ENCODE measurements around the gene SMAP1.

SMAP1 gene

DNA sequence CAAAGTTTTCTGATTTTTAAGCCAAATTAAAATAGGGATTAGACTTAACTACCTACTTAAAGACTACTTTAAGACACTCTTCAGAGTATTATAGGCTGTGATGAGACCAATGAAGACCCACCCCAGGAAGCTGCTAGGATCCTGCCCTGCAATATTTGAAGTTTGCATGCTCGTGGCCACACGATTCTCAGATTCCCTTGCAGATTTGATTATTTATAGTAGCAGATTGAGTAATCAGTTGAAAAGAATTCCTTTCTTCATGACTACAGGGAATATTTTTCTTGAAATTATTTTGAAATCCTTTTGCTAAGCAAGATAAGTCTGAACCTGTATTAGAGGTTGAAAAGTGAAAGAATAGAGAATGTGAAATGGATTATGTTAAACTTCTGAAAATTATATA is 166.8 kb downstream of the SMAP1 start:
- DNase-seq (ENCODE audit: low read depth): no peak
- TF ChIP-seq, protein P1, sequence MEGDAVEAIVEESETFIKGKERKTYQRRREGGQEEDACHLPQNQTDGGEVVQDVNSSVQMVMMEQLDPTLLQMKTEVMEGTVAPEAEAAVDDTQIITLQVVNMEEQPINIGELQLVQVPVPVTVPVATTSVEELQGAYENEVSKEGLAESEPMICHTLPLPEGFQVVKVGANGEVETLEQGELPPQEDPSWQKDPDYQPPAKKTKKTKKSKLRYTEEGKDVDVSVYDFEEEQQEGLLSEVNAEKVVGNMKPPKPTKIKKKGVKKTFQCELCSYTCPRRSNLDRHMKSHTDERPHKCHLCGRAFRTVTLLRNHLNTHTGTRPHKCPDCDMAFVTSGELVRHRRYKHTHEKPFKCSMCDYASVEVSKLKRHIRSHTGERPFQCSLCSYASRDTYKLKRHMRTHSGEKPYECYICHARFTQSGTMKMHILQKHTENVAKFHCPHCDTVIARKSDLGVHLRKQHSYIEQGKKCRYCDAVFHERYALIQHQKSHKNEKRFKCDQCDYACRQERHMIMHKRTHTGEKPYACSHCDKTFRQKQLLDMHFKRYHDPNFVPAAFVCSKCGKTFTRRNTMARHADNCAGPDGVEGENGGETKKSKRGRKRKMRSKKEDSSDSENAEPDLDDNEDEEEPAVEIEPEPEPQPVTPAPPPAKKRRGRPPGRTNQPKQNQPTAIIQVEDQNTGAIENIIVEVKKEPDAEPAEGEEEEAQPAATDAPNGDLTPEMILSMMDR (conservative IDR thresholded peaks at IDR 0.05; ENCODE audit: low read depth, low read length): no peak
- H3K4me3 ChIP-seq (ENCODE audit: low read length): no peak overlapping the region

DNA sequence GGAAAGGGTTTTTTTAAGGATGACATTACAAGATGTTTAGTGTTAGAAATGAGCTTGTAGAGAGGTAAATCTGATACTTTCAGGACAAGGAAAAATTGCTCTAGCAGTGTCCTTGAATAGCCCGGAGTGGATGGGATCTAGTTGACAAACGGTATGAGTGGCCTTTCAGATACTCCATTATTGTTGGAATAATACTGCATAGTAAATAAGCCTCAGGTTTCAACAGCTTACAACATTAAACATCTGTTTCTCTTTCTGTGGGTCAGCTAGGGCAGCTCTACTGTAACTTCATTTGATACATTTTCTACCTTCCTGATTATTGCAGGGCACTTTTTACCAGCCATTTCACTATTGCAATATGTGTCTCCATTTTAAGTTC is 171.2 kb downstream of the SMAP1 start:
- no peak overlapping the region for H3K4me3 ChIP-seq (ENCODE audit: low read length)
- DNase-seq (ENCODE audit: low read depth): no peak
- TF ChIP-seq, protein P1 (conservative IDR thresholded peaks at IDR 0.05; ENCODE audit: low read depth, low read length): no peak

DNA sequence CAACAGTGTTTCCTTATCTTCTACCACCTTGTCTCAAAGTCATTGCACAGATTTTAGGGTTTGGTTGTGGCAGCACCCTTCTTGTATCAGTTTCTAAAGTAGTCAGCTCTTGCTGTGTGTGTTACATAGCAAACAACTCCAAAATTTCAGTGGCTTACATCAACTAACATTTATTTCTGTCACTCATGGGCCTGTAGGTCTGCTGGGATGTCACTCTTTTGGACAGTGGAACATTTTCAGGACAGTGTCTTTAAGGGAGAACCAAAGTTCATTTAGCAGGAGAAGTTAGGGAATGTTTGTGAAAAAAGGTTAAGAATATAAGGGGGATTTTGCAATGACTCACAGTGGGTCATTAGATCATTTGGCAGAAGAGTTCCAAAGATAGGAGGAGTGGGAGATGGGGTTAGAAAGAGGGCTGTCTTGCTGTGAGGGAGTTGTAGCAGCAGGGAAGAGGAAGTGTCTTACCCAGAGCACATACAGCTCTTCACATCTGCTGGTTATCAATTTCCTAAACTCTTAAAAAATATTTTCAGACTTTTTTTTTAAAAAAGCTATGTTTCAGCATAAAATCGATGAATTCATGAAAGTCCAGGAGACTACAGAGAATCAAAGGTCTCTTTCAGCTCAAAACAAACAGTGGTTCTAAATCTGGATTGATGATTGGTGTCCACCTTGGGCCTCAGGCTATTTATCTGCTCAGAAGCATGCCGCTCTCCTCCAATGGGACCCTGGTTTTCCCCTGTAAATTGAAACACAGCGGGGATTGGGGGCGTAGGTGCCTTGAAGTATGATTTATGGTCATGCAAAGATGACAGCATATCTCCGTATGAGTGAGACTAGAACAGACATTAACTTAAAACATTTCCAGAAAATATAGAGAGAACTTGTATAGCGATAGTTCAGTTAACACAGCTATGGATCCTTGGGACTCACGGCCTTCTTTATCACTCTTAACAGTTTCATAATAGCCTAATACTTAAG is 171.9 kb downstream of the SMAP1 start:
- no peak for DNase-seq (ENCODE audit: low read depth)
- no peak overlapping the region for H3K4me3 ChIP-seq (ENCODE audit: low read length)
- TF ChIP-seq, protein P1 (conservative IDR thresholded peaks at IDR 0.05; ENCODE audit: low read depth, low read length): no peak

DNA sequence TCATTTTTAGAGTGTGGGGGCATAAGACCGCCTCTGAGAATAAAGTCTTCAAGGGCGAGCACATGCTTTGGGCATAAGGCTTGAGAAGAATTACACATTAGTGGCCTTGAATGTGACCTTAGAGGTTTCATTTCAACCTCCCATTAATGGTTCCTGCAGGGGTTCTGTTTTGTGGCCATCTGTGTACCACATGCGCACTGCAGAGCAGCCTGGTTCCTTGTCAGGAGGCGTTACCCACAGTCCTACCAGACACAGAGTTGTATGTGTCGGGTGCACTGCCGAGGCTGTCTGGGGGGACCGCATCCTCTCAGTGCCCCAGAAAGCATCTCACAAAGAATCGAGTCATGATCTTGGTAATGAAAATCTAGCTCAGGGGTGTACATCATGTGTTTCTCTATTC is 173.4 kb downstream of the SMAP1 start:
- H3K4me3 ChIP-seq (ENCODE audit: low read length): no peak overlapping the region
- no peak for DNase-seq (ENCODE audit: low read depth)
- TF ChIP-seq, protein P1 (conservative IDR thresholded peaks at IDR 0.05; ENCODE audit: low read depth, low read length): no peak

DNA sequence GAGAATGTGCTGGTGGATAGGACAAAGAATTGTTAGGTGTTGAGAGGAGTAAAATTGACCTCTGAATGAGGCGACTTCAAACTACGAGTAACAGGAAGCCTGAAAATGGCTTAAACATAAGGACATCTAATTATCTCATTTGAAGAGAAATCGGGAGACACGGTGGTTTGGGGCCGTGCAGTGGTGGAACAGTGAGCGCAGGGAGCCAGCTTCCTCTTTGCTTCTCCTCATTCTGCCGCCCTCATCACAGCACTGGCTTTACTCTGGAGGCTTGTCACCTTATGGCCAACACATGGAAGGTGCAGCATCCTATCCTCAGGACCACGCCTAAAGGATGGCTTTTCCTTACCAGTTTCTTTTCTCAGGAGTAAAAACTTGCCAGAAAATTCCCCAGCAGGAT is 174.9 kb downstream of the SMAP1 start:
- TF ChIP-seq, protein P1 (conservative IDR thresholded peaks at IDR 0.05; ENCODE audit: low read depth, low read length): no peak
- DNase-seq (ENCODE audit: low read depth): no peak
- H3K4me3 ChIP-seq (ENCODE audit: low read length): no peak overlapping the region

DNA sequence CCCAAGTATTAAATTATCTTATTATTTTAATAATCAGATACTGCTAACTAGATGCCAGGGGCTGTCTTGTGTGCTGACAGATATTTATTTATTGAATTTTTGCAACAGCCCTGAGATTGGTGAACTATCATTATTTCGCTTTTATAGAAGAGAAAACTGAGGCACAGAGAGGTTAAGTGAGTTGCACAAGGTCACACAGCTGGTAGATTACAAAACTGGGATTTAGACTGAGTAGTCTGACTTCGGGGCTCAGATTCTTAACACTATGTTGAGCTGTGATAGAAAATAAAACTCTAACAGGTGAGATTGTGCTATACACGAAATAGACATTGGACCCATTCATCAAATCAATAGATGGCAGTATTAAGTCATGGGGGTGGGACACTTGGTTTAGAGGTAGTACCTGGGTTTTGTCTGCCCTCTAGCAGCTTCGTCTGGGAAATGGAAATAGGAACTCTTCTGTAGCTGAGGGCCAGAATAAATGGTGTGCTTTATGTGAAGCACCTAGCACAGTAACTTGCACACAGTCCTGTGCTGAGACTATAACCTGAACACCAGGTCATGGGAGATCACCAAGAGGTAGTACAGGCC is 175.7 kb downstream of the SMAP1 start:
- TF ChIP-seq, protein P1 (conservative IDR thresholded peaks at IDR 0.05; ENCODE audit: low read depth, low read length): no peak
- H3K4me3 ChIP-seq (ENCODE audit: low read length): no peak overlapping the region
- no peak for DNase-seq (ENCODE audit: low read depth)
